ENCODE measurements around the gene MTHFD1L. TPM values are rescaled to one million over a fixed set of nuclear protein-coding genes. Genes with fewer than 3 reads are reported as not detected.

The MTHFD1L gene
- total and polyA plus RNA-seq, 9 of the 15 experiments (the other 6 are each of a cell fraction or from before 2014, with no cell fraction given), result 20.9 to 128 (median 61.0) TPM

GRCh38 chr6:151060096-151060765 is 194.7 kb downstream of the MTHFD1L start:
- no peak overlapping the region for H2AFZ ChIP-seq (ENCODE audit: low read depth, low read length)
- H3K9me3 ChIP-seq (replicated peaks; ENCODE audit: control insufficient read depth, insufficient read depth, low read depth, low read length), result no peaks in the 10 kb centered on the region
- H4K20me1 ChIP-seq (replicated peaks; ENCODE audit: control insufficient read depth, insufficient read depth, low read length), result no peaks in the 10 kb centered on the region
- no peak overlapping the region for H3K9ac ChIP-seq (ENCODE audit: insufficient read depth in 1 of 2, low read depth in 2 of 2, low read length in 2 of 2)
- in situ Hi-C loops (cut with MboI) (no loop called here), intact Hi-C loops (cut with micrococcal nuclease) (no loop called here)
- H3K4me1 ChIP-seq (replicated peaks in 1 of 2; ENCODE audit: control insufficient read depth in 2 of 2, insufficient read depth in 2 of 2, low read length in 2 of 2), result no peaks in the 10 kb centered on the region
- ChIA-PET POLR2A (interaction anchor here (0.6 to 0.8 kb wide), 2 partner anchors 10 to 18 kb away, joined by 3 to 4 read pairs; no protein-coding TSS in a partner anchor), CTCF (ENCODE audit: low intra/inter-chr PET ratio) (interaction anchor here (1.1 kb wide), 1 partner anchor 264 kb away, joined by 3 read pairs; no protein-coding TSS in a partner anchor)
- H3K79me2 ChIP-seq (ENCODE audit: control insufficient read depth, insufficient read depth, low read length), result no peaks in the 10 kb centered on the region
- no TSS peak for BruUV-seq (replicated peaks)
- no peak overlapping the region for H3K4me3 ChIP-seq
- H3K4me2 ChIP-seq (ENCODE audit: insufficient read depth, low read length), result no peak overlapping the region
- WGBS (ENCODE audit: insufficient coverage, low coverage, missing lambda C conversion rate), result 89% methylated on average over 8 of the region's 8 CpGs
- TF ChIP-seq ZNF551 (CRISPR knock-in tag; IDR thresholded peaks at IDR 0.05), result no peak
- no peak for TF ChIP-seq ZNF444 (CRISPR knock-in tag; IDR thresholded peaks at IDR 0.05)
- no peak for TF ChIP-seq IFI16 (CRISPR knock-in tag; IDR thresholded peaks at IDR 0.05)
- no peak for TF ChIP-seq DLX4 (CRISPR knock-in tag; IDR thresholded peaks at IDR 0.05)
- TF ChIP-seq STAT5A (IDR thresholded peaks at IDR 0.05; ENCODE audit: borderline replicate concordance, low read length), result no peak
- FAIRE-seq (no peak), DNase-seq (ENCODE audit: extremely low read depth in 1 of 4, low spot score in 3 of 4) (no peak), ATAC-seq (no peak)
- peaks cover 5% of the 10 kb centered on the region; the same call in 2 of the 3 replicates for H3K36me3 ChIP-seq (ENCODE audit: control insufficient read depth, insufficient read depth, low read length)
- H3K27ac ChIP-seq (ENCODE audit: extremely low read depth, low read depth, low read length), result no peak overlapping the region
- H3K27me3 ChIP-seq (ENCODE audit: control insufficient read depth in 2 of 2, insufficient read depth in 2 of 2, low read length in 2 of 2), result no peaks in the 10 kb centered on the region
- H3K9me1 ChIP-seq (ENCODE audit: control insufficient read depth, insufficient read depth, low read length), result no peaks in the 10 kb centered on the region

Measured in K562 (cell line).